HEK293 (cell line): ENCODE results near the gene BCL2L11.

Experiments used
- CTCF ChIA-PET: fragments of 350-600 bp; formaldehyde crosslinking; extraction: SDS; loops from one replicate; lab custom pipeline; 2021; ENCODE audit warnings: antibody characterized with exemption; lab: Yijun Ruan, JAX
- POLR2A ChIA-PET: fragments of 300-600 bp; formaldehyde crosslinking; extraction: SDS; loops from one replicate; lab custom pipeline; 2020; ENCODE audit warnings: antibody characterized with exemption, inconsistent platforms; lab: Yijun Ruan, JAX
- H3K27ac ChIP-seq: fragments of 200-500 bp; sonication (Bioruptor generic); 2 replicates; pipeline ENCODE4 v1.5.1; 2014; ENCODE audit warnings: low read depth, low read length, control low read depth, inconsistent platforms; ENCODE audit errors: extremely low read depth
- H3K36me3 ChIP-seq, 2 experiments: fragments of 200-500 bp in 1 of 2; sonication (Bioruptor generic) in 1 of 2; 1 replicate in 1 of 2; 2 replicates in 1 of 2; pipeline ENCODE4 v1.5.1; 2014 to 2017; ENCODE audit warnings: inconsistent platforms in 2 of 2, low read length in 2 of 2; ENCODE audit not compliant: control insufficient read depth in 2 of 2, insufficient read depth in 1 of 2
- H3K4me1 ChIP-seq: fragments of 200-500 bp; sonication (Bioruptor generic); 2 replicates; pipeline ENCODE4 v1.5.1; 2014; ENCODE audit warnings: mild to moderate bottlenecking, low read length, inconsistent platforms; ENCODE audit not compliant: control insufficient read depth, insufficient read depth
- H3K4me3 ChIP-seq: 2 replicates; pipeline ENCODE4 v1.5.1; 2011; ENCODE audit warnings: low read depth, mild to moderate bottlenecking, control low read depth, low read length, moderate library complexity
- H3K9me3 ChIP-seq: fragments of 200-500 bp; sonication (Bioruptor generic); 2 replicates; pipeline ENCODE4 v1.5.1; 2014; ENCODE audit warnings: low read depth, low read length, inconsistent platforms; ENCODE audit not compliant: control insufficient read depth, insufficient read depth
- CTCF ChIP-seq: fragments of 450-650 bp; formaldehyde crosslinking; IDR thresholded peaks from 2 replicates; pipeline ENCODE4 v1.5.1; 2016; ENCODE audit warnings: missing biosample characterization, missing genetic modification characterization
- GLIS2 ChIP-seq: fragments of 450-650 bp; formaldehyde crosslinking; IDR thresholded peaks from 2 replicates; pipeline ENCODE4 v1.5.1; 2016; ENCODE audit warnings: missing biosample characterization, missing genetic modification characterization
- ZBTB10 ChIP-seq: fragments of 450-650 bp; formaldehyde crosslinking; IDR thresholded peaks from 2 replicates; pipeline ENCODE4 v1.5.1; 2016; ENCODE audit warnings: missing biosample characterization, missing genetic modification characterization
- ZBTB20 ChIP-seq: fragments of 450-650 bp; formaldehyde crosslinking; IDR thresholded peaks from 2 replicates; pipeline ENCODE4 v1.5.1; 2016; ENCODE audit warnings: missing biosample characterization, missing genetic modification characterization
- ZBTB26 ChIP-seq: fragments of 450-650 bp; formaldehyde crosslinking; optimal IDR thresholded peaks from 2 replicates; pipeline ENCODE3; 2016; ENCODE audit warnings: missing biosample characterization, mild to moderate bottlenecking, missing genetic modification characterization
- ZBTB44 ChIP-seq: fragments of 450-650 bp; IDR thresholded peaks from 2 replicates; pipeline ENCODE4 v1.5.1; 2018; ENCODE audit warnings: missing biosample characterization, mild to moderate bottlenecking, missing genetic modification characterization
- ZEB2 ChIP-seq: fragments of 450-650 bp; formaldehyde crosslinking; IDR thresholded peaks from 2 replicates; pipeline ENCODE4 v1.5.1; 2016; ENCODE audit warnings: missing biosample characterization, missing genetic modification characterization
- ZNF18 ChIP-seq: fragments of 450-650 bp; formaldehyde crosslinking; IDR thresholded peaks from 2 replicates; pipeline ENCODE4 v1.5.1; 2016; ENCODE audit warnings: missing biosample characterization, missing genetic modification characterization
- ZNF2 ChIP-seq: fragments of 450-650 bp; formaldehyde crosslinking; IDR thresholded peaks from 2 replicates; pipeline ENCODE4 v1.5.1; 2016; ENCODE audit warnings: missing biosample characterization, missing genetic modification characterization
- ZNF398 ChIP-seq: fragments of 450-650 bp; formaldehyde crosslinking; IDR thresholded peaks from 2 replicates; pipeline ENCODE4 v1.5.1; 2017; ENCODE audit warnings: missing biosample characterization, missing genetic modification characterization
- ZNF510 ChIP-seq: fragments of 450-650 bp; formaldehyde crosslinking; IDR thresholded peaks from 2 replicates; pipeline ENCODE4 v1.5.1; 2018; ENCODE audit warnings: mild to moderate bottlenecking, missing genetic modification characterization, missing biosample characterization; ENCODE audit not compliant: insufficient replicate concordance
- ZNF521 ChIP-seq: fragments of 450-650 bp; formaldehyde crosslinking; IDR thresholded peaks from 2 replicates; pipeline ENCODE4 v1.5.1; 2017; ENCODE audit warnings: missing biosample characterization, mild to moderate bottlenecking, missing genetic modification characterization
- ZNF561 ChIP-seq: fragments of 450-650 bp; IDR thresholded peaks from 2 replicates; pipeline ENCODE4 v1.5.1; 2018; ENCODE audit warnings: missing biosample characterization, missing genetic modification characterization, borderline replicate concordance
- ZNF596 ChIP-seq: fragments of 450-650 bp; IDR thresholded peaks from 2 replicates; pipeline ENCODE4 v1.5.0; 2018; ENCODE audit warnings: missing biosample characterization, mild to moderate bottlenecking, missing genetic modification characterization, moderate library complexity
- ZNF629 ChIP-seq: fragments of 450-650 bp; formaldehyde crosslinking; IDR thresholded peaks from 2 replicates; pipeline ENCODE4 v1.5.1; 2017; ENCODE audit warnings: missing biosample characterization, missing genetic modification characterization
- ZNF645 ChIP-seq: fragments of 450-650 bp; formaldehyde crosslinking; IDR thresholded peaks from 2 replicates; pipeline ENCODE4; 2016; ENCODE audit warnings: missing biosample characterization, missing genetic modification characterization
- ZSCAN5A ChIP-seq: fragments of 450-650 bp; formaldehyde crosslinking; IDR thresholded peaks from 2 replicates; pipeline ENCODE4 v1.5.1; 2016; ENCODE audit warnings: missing biosample characterization, missing genetic modification characterization
- ZXDB ChIP-seq: fragments of 450-650 bp; formaldehyde crosslinking; IDR thresholded peaks from 2 replicates; pipeline ENCODE4 v1.5.1; 2016; ENCODE audit warnings: missing biosample characterization, missing genetic modification characterization

BCL2L11 gene

GRCh38 chr2:111120253-111121027, at the start of gene BCL2L11:
Gene BCL2L11 (plus strand): TSS chr2:111120914. CDS start chr2:111123746, 2,832 bp downstream.
- H3K36me3 ChIP-seq, result peaks cover 9 to 19% of the 10 kb centered on the region in 2 experiments
- ChIA-PET CTCF (interaction anchor here (0.5 to 1.3 kb wide), 5 partner anchors 31 to 578 kb away, joined by 3 to 4 read pairs (median 3); no protein-coding TSS in a partner anchor), POLR2A (interaction anchor here (0.6 to 2.0 kb wide), 10 partner anchors 12 to 579 kb away, joined by 3 to 7 read pairs (median 4); partner anchors contain the start of gene BUB1)
- peaks cover 8% of the 10 kb centered on the region; the same call in 1 of the 2 replicates for H3K4me1 ChIP-seq
- peak within 1 kb of the TSS; percentile 69 for H3K4me3 ChIP-seq
- H3K27ac ChIP-seq, result peak within 1 kb of the TSS; percentile 96
- no peaks in the 10 kb centered on the region for H3K9me3 ChIP-seq
- peak; percentile 58; the same call in 1 of the 2 replicates for TF ChIP-seq ZBTB44 (tag by site-specific recombination)
- peak; percentile 42; the same call in 1 of the 2 replicates for TF ChIP-seq ZNF398
- TF ChIP-seq ZNF521 (tag by site-specific recombination), result no peak
- peak; percentile 96 for TF ChIP-seq CTCF
- peak; percentile 98 for TF ChIP-seq ZNF18 (tag by site-specific recombination)
- TF ChIP-seq ZNF645 (tag by site-specific recombination), result no peak
- TF ChIP-seq ZXDB, result peak; percentile 73
- TF ChIP-seq ZNF561 (tag by site-specific recombination), result peak; percentile 90; the same call in 1 of the 2 replicates
- TF ChIP-seq ZSCAN5A (tag by site-specific recombination), result 0 out of 2 replicates have a peak, but pooled peaks have one; percentile 42
- peak; percentile 81 for TF ChIP-seq GLIS2 (tag by site-specific recombination)
- TF ChIP-seq ZBTB20 (tag by site-specific recombination), result peak; percentile 32; the same call in 1 of the 2 replicates
- peak; percentile 79 for TF ChIP-seq ZBTB26 (tag by site-specific recombination)
- 0 out of 2 replicates have a peak, but pooled peaks have one; percentile 18 for TF ChIP-seq ZNF2
- peak; percentile 94 for TF ChIP-seq ZEB2 (tag by site-specific recombination)
- TF ChIP-seq ZNF629 (tag by site-specific recombination), result 0 out of 2 replicates have a peak, but pooled peaks have one; percentile 33
- peak; percentile 30; the same call in 1 of the 2 replicates for TF ChIP-seq ZNF596 (tag by site-specific recombination)
- peak; percentile 49; the same call in 1 of the 2 replicates for TF ChIP-seq ZBTB10 (tag by site-specific recombination)
- no peak for TF ChIP-seq ZNF510 (tag by site-specific recombination)
